ES-I3 (cell line): Measurements from ENCODE around the gene FUNDC2.

Experiments used
- H3K36me3 ChIP-seq: 2 replicates; pipeline ENCODE4 v1.6.1; 2013; ENCODE audit warnings: mild to moderate bottlenecking, low read length, control low read depth, moderate library complexity; ENCODE audit not compliant: insufficient read depth
- H3K4me1 ChIP-seq: 2 replicates; pipeline ENCODE4 v1.6.1; 2013; ENCODE audit warnings: mild to moderate bottlenecking, control low read depth, low read length; ENCODE audit not compliant: insufficient read depth
- H3K9ac ChIP-seq: 2 replicates; pipeline ENCODE4 v1.6.1; 2013; ENCODE audit warnings: low read depth, mild to moderate bottlenecking, low read length, moderate library complexity
- H3K9me3 ChIP-seq: 2 replicates; pipeline ENCODE4 v1.6.1; 2013; ENCODE audit warnings: mild to moderate bottlenecking, low read length, moderate library complexity; ENCODE audit not compliant: control insufficient read depth, insufficient read depth

Gene FUNDC2

DNA sequence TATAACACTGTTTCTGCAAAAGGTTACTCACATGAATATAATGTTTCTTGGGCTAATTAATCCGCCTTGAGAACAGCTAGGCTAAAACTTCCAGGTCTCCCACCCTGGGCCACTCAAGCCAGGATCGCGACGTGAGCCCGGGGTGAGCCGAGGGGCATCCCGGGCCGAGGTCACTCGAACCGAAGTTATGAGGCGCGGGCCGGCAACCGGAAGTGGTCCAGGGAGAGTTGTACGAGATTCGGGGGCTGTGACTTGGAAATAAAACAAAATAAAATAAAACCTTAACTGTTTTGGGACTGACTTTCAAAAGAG is 44.0 kb downstream of the FUNDC2 start:
- peak overlapping the region; percentile 78 for H3K9ac ChIP-seq
- H3K9me3 ChIP-seq, result no peaks in the 10 kb centered on the region
- peaks cover 2% of the 10 kb centered on the region; the same call in 1 of the 2 replicates for H3K36me3 ChIP-seq
- peaks cover 3% of the 10 kb centered on the region; the same call in 1 of the 2 replicates for H3K4me1 ChIP-seq

DNA sequence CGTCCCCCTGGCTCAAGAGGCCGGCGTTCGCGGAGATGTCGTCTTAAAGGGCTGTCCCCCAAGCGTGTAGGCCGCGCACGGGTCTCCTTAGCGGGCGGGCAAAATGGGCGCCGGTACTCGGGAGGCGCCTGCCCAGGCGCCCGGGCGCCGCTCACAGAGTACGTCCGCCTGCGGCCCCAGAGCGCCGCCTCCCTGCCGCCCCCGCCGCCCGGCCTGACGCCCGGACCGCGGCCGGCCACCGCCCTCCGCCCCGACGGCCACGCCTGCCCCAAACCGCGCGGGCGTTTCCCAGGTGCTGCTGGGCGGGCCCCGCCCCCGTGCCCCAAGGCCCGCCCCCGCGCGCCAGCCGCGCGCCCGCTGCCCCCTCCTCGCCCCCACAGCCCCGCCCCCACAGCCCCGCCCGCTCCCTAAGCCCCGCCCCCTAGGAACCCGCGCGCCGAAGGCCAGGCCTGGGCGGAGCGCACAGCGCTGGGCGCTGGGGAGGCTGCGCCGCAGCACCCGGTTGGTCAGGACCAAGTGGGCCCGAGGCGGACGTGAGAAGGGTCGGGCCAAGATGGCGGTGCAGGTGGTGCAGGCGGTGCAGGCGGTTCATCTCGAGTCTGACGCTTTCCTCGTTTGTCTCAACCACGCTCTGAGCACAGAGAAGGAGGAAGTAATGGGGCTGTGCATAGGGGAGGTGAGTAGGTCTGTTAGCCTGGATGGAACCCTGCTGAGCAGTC is 44.5 kb downstream of the FUNDC2 start, which contains the start of the genes BRCC3, CMC4 and MTCP1:
Gene BRCC3 (plus strand): TSS at position 534 of the 719 bp plus-strand sequence. CDS start 20 bp downstream, at position 554.
Gene CMC4 (minus strand): TSS at position 162 of the 719 bp plus-strand sequence. CDS start 7,113 bp downstream, outside the sequence.
Gene MTCP1 (minus strand): TSS at position 162 of the 719 bp plus-strand sequence. CDS start 5,126 bp downstream, outside the sequence.
- peak within 1 kb of the TSS; percentile 94 for H3K9ac ChIP-seq
- peaks cover 2% of the 10 kb centered on the region; the same call in 1 of the 2 replicates for H3K36me3 ChIP-seq
- peaks cover 3% of the 10 kb centered on the region; the same call in 1 of the 2 replicates for H3K4me1 ChIP-seq
- H3K9me3 ChIP-seq, result no peaks in the 10 kb centered on the region

DNA sequence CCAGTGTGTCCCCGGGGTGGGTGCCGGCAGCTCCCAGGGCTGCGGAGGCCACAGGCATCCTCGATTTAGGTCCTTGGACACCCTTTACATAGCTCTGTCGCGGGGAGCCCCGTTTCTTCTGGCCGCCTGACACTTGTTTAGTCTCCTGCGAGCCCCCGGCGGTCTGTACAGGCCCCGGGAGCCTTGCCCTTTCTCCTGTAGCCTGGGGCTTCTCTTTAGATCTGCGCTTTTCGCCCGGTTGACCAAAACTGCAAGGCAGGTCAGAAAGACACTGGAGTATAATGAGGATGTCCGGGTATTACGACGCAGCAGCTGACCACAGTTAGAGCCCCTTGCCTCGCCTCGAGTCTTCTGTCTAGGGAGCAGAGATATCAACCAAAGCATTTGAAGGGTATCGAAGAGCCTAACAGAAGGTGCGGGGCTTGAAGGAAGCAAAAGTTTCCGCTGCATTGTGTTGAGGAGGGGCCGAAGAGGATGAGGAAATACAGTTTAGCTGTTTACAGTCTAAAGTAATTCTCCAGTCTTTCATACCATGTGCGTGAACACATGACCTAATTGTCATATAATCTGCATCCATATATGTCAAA is 45.1 kb downstream of the FUNDC2 start:
- Histone ChIP-seq H3K4me1 (peaks cover 3% of the 10 kb centered on the region; the same call in 1 of the 2 replicates), H3K9me3 (no peaks in the 10 kb centered on the region), H3K9ac (peak overlapping the region; percentile 94), H3K36me3 (peaks cover 2% of the 10 kb centered on the region; the same call in 1 of the 2 replicates)

DNA sequence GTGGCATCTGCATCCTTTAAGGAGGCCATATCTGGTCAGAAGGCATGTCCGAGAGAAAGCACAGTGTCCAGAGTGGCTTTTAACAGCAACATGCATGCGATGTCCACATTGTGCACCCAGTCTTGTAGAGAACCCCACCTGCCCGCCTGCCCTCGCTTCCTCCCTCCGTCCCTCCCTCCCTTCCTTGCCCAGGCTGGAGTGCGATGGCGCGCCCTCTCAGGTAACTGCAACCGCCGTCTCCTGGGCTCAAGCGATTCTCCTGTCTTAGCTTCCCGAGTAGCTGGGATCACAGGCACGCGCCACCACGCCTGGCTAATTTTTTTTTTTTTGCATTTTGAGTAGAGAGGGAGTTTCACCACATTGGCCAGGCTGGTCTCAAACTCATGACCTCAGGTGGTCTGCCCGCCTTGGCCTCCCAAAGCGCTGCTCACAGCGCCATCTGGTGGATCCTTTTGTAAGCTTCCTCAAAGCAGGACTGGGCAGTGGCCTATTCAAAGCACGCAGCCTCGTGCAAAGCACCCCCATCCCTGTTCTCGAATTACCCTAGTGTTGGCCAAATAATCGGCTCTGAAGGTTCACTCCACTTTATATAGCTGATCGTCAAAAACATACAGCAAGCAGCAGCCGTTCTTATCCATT is 59.7 kb downstream of the FUNDC2 start:
- no peaks in the 10 kb centered on the region for H3K4me1 ChIP-seq
- H3K36me3 ChIP-seq, result peaks cover 7% of the 10 kb centered on the region; the same call in 1 of the 2 replicates
- no peaks in the 10 kb centered on the region for H3K9me3 ChIP-seq
- H3K9ac ChIP-seq, result no peak overlapping the region

DNA sequence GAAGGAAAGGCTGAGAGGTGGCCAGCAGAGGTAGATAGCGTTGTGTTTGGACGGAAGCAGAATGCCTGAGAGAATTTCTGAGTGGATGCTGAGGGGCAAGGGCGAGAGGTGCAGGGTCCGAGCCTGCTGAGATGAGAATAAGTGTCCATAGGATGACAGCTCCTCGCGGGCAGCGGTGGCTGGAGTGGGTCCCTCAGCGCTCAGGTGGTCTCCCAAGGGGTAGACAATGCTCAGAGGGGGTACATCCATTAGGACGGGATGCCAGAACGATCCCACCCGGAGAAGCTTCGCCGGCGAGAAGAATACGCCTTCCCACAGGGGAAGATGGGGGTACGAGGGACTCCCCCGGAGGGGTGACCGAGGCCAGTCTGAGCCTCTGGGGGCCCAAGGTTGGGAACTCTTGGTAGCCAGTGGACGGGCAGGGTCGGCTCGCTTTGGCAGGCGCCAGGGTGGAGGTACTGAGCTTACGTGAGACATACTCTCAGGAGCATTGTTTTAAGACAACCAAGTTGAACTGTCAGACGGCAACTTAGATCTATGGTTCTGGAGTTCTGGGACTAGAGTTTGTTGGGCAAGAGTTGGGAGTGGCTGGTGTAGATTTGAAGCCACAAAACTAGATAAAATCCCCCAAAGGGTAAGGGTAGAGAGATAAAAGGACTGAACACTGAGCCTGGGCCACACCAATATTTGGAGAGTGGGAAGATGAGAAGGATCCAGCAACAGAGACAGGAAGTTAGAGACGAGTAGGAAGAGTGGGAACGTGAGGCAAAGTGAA is 60.5 kb downstream of the FUNDC2 start:
- H3K9me3 ChIP-seq, result no peaks in the 10 kb centered on the region
- peaks cover 6% of the 10 kb centered on the region; the same call in 1 of the 2 replicates for H3K36me3 ChIP-seq
- no peaks in the 10 kb centered on the region for H3K4me1 ChIP-seq
- H3K9ac ChIP-seq, result no peak overlapping the region

DNA sequence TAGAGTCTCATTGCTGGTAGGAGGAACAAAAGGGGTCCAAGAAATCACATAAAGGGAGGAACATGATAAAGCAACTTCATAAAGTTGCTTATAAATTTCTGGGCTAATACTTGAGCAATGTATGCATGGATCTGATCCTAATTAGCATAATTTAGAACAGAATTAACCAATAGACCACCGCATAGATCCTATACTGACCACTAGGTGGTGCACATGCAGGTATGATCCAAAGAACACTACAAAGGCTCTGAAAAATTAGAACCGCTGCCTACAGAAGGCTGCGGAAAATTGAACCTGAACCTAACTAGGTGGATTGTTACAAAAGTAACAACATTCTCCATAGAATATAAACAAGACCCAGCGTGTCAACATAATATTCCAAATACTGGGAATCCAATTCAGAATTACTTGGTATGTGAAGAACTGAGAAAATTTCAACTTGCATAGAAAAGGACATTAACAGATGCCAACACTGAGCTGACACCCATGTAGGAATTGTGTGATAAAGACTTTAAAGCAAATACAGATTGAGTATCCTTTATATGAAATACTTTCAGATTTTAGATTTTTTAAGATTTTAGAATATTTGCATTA is 67.9 kb downstream of the FUNDC2 start:
- H3K9ac ChIP-seq, result no peak overlapping the region
- no peaks in the 10 kb centered on the region for H3K9me3 ChIP-seq
- H3K36me3 ChIP-seq, result no peaks in the 10 kb centered on the region
- no peaks in the 10 kb centered on the region for H3K4me1 ChIP-seq

- no peaks in the 10 kb centered on the region for H3K4me1 ChIP-seq
- no peaks in the 10 kb centered on the region for H3K36me3 ChIP-seq
- H3K9me3 ChIP-seq, result no peaks in the 10 kb centered on the region
- no peak overlapping the region for H3K9ac ChIP-seq
These were observed 79.3 kb downstream of the FUNDC2 start for GRCh38 chrX:155105919-155106318.

DNA sequence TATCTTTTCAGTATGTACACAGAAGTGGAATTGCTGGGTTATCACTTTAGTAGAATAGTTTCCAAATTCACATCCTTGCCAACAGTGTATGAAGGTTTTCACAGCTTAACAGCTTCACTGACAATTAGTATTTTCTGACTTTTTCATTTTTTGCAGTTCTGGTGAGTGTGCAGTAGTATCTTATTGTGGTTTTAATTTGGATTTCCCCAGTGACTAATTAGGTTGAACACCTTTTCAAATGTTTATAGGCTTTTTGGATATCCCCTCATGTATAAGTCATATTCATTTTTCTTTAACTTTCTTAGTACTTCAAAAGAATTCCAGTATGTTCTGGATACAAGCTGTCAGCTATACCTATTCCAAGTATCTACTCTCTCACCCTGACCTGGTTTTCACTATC is 81.8 kb downstream of the FUNDC2 start:
- H3K9ac ChIP-seq, result no peak overlapping the region
- H3K4me1 ChIP-seq, result no peaks in the 10 kb centered on the region
- H3K9me3 ChIP-seq, result peaks cover 3% of the 10 kb centered on the region; the same call in 1 of the 2 replicates
- no peaks in the 10 kb centered on the region for H3K36me3 ChIP-seq
